IMR-90 (cell line): Measurements from ENCODE around the gene CSHL1.

Source experiments
- BHLHE40 ChIP-seq: fragments of 150-350 bp; IDR thresholded peaks from 2 replicates; pipeline ENCODE4 v1.6.1; 2016; ENCODE audit warnings: mild to moderate bottlenecking, low read depth, low read length
- CEBPB ChIP-seq: IDR thresholded peaks from 2 replicates; pipeline ENCODE4 v1.6.1; 2012; ENCODE audit warnings: low read depth, low read length, improper control_type of control experiment
- CHD1 ChIP-seq: IDR thresholded peaks from 2 replicates; pipeline ENCODE4 v1.6.1; 2012; ENCODE audit warnings: low read depth, low read length, improper control_type of control experiment
- FOS ChIP-seq: fragments of 150-350 bp; IDR thresholded peaks from 2 replicates; pipeline ENCODE4 v1.6.1; 2016; ENCODE audit warnings: low read depth, low read length
- MAFK ChIP-seq: IDR thresholded peaks from 2 replicates; pipeline ENCODE4 v1.6.1; 2012; ENCODE audit warnings: low read depth, low read length, improper control_type of control experiment
- MXI1 ChIP-seq: IDR thresholded peaks from 2 replicates; pipeline ENCODE4 v1.6.1; 2012; ENCODE audit warnings: low read depth, mild to moderate bottlenecking, low read length, moderate library complexity, borderline replicate concordance
- POLR2A ChIP-seq: IDR thresholded peaks from 2 replicates; pipeline ENCODE4 v1.6.1; 2012; ENCODE audit warnings: mild to moderate bottlenecking, low read depth, low read length
- RAD21 ChIP-seq: IDR thresholded peaks from 2 replicates; pipeline ENCODE4 v1.6.1; 2012; ENCODE audit warnings: low read length, improper control_type of control experiment
- RFX5 ChIP-seq: IDR thresholded peaks from 2 replicates; pipeline ENCODE4 v1.8.0; 2012; ENCODE audit warnings: low read depth, mild to moderate bottlenecking, low read length, moderate library complexity
- SMC3 ChIP-seq: fragments of 150-350 bp; IDR thresholded peaks from 2 replicates; pipeline ENCODE4 v1.6.1; 2016; ENCODE audit warnings: low read depth, mild to moderate bottlenecking, antibody characterized with exemption, low read length, moderate library complexity
- TF ChIP-seq, protein P1 (sequence below): fragments of 150-350 bp; IDR thresholded peaks from 2 replicates; pipeline ENCODE4 v1.6.1; 2017; ENCODE audit warnings: mild to moderate bottlenecking, antibody characterized with exemption, low read length, low read depth
- TF ChIP-seq, protein P2 (sequence below): conservative IDR thresholded peaks from 2 replicates; pipeline ENCODE4 v1.5.1; 2012; ENCODE audit warnings: mild to moderate bottlenecking, low read depth, low read length, improper control_type of control experiment
- TF ChIP-seq, protein P3 (sequence below): fragments of 150-350 bp; IDR thresholded peaks from 2 replicates; pipeline ENCODE4 v1.6.1; 2016; ENCODE audit warnings: low read depth, mild to moderate bottlenecking, low read length, moderate library complexity, borderline replicate concordance

DNA sequence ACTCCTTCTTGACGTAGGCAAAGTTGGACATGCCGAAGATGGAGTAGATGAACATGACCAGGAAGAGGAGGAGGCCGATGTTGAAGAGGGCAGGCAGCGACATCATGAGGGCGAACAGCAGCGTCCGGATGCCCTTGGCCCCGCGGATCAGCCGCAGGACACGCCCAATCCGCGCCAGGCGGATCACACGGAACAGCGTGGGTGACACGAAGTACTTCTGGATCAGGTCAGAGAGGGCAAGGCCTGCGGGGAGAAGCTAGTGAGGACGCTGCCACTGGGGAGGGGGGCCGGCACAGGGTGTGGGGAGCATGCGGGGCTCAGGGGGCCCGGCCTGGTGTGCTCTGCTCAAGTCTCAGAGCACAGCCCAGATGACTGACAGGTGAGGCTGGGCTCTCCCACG, 30.7 kb upstream of the CSHL1 start:
- TF ChIP-seq, protein P1, sequence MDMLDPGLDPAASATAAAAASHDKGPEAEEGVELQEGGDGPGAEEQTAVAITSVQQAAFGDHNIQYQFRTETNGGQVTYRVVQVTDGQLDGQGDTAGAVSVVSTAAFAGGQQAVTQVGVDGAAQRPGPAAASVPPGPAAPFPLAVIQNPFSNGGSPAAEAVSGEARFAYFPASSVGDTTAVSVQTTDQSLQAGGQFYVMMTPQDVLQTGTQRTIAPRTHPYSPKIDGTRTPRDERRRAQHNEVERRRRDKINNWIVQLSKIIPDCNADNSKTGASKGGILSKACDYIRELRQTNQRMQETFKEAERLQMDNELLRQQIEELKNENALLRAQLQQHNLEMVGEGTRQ: no peak
- TF ChIP-seq, protein P2, sequence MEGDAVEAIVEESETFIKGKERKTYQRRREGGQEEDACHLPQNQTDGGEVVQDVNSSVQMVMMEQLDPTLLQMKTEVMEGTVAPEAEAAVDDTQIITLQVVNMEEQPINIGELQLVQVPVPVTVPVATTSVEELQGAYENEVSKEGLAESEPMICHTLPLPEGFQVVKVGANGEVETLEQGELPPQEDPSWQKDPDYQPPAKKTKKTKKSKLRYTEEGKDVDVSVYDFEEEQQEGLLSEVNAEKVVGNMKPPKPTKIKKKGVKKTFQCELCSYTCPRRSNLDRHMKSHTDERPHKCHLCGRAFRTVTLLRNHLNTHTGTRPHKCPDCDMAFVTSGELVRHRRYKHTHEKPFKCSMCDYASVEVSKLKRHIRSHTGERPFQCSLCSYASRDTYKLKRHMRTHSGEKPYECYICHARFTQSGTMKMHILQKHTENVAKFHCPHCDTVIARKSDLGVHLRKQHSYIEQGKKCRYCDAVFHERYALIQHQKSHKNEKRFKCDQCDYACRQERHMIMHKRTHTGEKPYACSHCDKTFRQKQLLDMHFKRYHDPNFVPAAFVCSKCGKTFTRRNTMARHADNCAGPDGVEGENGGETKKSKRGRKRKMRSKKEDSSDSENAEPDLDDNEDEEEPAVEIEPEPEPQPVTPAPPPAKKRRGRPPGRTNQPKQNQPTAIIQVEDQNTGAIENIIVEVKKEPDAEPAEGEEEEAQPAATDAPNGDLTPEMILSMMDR: no peak
- TF ChIP-seq RFX5 (no peak), POLR2A (no peak), RAD21 (no peak), MXI1 (no peak), CEBPB (no peak), BHLHE40 (no peak), CHD1 (no peak), SMC3 (no peak), MAFK (no peak), FOS (no peak)
- TF ChIP-seq, protein P3, sequence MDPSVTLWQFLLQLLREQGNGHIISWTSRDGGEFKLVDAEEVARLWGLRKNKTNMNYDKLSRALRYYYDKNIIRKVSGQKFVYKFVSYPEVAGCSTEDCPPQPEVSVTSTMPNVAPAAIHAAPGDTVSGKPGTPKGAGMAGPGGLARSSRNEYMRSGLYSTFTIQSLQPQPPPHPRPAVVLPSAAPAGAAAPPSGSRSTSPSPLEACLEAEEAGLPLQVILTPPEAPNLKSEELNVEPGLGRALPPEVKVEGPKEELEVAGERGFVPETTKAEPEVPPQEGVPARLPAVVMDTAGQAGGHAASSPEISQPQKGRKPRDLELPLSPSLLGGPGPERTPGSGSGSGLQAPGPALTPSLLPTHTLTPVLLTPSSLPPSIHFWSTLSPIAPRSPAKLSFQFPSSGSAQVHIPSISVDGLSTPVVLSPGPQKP: no peak
